HG03108 (cell line): ENCODE measurements around the gene MOB3B.

ENCODE experiments used
- ATAC-seq: cut with Tn5 transposase; IDR thresholded peaks from one replicate; pipeline ENCODE4 v1.9.1; 2021; ENCODE audit warnings: moderate library complexity; ENCODE audit not compliant: unreplicated experiment

The MOB3B gene

DNA sequence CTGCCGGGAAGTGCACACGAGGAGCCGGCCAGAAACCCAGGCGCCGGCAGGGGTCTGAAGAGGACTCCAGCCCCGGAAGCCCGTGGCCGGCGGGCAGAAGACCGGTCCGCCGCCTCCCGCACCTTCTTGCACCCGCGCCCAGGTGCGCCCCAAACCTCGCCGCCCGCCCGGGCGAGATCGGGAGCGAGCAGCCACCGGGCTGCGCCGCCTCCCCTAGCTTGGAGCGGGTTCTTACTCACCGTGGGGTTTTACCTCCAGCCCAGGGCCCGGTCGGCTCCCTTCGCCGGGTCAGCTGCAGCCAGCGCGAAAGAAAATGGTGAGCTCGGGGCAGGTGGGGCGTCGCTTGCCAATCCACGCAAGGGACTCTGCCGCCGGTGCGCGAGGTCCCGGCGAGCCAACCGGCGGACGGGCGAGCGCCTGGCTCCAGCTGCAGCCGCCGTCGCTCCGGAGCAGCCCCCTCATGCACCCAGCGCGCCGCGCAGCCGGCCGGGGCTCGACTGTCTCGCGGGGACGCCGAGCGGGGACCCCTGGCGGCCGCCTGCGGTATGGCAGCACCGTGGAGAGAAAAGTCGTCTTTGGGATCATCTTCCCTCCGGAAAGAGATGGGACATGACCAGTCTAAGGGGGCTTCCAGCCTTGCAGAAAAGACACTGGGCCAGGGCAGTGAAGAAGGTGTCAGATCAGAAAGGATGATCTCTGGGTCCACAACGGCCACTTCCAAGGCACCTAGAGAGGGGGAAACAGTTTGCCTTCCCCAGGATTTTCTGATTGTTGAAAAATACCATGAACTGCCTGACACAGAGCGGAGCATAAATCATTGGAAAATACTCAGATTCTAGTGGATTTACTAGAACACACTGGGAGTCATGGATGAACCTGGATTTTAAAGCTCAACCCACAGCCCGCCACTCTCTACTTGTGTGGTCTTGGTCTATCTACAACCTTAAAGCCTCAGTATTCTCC lies at the start of gene MOB3B:
TSS of gene MOB3B (minus strand) at position 499 of the 963 bp plus-strand sequence. CDS start 74,264 bp downstream, outside the sequence.
- peak; percentile 72 for ATAC-seq

DNA sequence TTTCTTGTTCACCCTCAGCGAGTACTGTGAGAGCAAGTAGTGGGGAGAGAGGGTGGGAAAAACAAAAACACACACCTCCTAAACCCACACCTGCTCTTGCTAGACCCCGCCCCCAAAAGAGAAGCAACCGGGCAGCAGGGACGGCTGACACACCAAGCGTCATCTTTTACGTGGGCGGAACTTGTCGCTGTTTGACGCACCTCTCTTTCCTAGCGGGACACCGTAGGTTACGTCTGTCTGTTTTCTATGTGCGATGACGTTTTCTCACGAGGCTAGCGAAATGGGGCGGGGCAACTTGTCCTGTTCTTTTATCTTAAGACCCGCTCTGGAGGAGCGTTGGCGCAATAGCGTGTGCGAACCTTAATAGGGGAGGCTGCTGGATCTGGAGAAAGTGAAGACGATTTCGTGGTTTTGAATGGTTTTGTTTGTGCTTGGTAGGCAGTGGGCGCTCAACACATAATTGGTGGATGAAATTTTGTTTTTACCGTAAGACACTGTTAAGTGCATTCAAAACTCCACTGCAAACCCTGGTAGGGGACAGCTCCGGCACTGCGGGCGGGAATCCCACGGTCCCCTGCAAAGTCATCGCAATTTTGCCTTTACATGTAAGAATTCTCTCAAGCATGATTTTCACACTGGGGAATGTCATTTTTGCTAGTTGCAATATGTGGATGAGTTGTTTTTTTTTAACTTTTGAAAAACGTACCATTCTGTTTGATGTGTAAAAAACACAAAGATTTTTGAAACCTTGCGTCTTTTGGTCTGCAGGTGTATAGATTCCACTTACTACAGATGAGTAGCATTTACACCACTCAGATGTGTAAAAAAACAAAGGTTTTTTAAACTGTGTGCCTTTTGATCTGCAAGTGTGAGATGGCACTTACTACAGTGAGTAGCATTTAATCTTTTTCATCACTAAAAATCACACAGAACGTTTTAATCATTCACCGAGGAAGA lies 44.3 kb upstream of the MOB3B start:
- ATAC-seq, result peak; percentile 82

DNA sequence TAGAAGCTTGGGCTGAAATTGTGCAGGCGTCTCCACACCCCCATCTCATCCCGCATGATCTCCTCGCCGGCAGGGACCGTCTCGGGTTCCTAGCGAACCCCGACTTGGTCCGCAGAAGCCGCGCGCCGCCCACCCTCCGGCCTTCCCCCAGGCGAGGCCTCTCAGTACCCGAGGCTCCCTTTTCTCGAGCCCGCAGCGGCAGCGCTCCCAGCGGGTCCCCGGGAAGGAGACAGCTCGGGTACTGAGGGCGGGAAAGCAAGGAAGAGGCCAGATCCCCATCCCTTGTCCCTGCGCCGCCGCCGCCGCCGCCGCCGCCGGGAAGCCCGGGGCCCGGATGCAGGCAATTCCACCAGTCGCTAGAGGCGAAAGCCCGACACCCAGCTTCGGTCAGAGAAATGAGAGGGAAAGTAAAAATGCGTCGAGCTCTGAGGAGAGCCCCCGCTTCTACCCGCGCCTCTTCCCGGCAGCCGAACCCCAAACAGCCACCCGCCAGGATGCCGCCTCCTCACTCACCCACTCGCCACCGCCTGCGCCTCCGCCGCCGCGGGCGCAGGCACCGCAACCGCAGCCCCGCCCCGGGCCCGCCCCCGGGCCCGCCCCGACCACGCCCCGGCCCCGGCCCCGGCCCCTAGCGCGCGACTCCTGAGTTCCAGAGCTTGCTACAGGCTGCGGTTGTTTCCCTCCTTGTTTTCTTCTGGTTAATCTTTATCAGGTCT lies 43.5 kb upstream of the MOB3B start, which contains the start of gene C9orf72:
TSS of gene C9orf72 (minus strand) at position 564 of the 716 bp plus-strand sequence. CDS start 6,361 bp downstream, outside the sequence.
- ATAC-seq, result peak; percentile 64

DNA sequence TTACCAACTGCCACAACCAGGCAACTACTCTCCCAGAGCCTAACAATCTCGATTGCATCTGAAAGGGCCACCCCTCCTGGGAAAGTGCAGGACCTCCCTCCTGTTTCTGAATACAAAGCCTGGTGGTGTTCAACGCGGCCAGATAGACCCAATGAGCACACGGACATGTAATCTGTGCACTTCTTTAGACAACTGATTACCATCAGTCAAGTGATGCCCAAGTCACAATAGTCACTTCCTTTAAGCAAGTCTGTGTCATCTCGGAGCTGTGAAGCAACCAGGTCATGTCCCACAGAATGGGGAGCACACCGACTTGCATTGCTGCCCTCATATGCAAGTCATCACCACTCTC lies 42.9 kb upstream of the MOB3B start:
- ATAC-seq, result peak; percentile 29

DNA sequence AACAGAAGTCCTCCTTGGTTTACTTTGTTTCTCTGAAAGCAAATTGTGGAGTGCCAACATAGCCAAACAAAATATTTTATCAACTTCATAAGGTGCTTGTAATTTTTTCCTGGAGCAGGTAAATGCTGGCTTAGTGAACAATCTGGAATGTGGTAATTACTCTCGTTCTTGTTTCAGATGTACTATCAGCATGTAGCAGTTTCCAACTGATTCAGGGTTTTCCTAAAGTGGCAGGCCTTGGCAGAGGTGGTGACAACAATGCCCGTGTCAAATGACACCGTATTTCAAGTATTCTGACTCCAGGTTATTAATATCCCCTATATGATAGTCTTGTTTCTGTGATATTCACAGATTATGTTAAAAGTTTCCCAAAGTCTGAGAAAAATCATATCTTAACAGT lies 42.4 kb upstream of the MOB3B start:
- no peak for ATAC-seq

DNA sequence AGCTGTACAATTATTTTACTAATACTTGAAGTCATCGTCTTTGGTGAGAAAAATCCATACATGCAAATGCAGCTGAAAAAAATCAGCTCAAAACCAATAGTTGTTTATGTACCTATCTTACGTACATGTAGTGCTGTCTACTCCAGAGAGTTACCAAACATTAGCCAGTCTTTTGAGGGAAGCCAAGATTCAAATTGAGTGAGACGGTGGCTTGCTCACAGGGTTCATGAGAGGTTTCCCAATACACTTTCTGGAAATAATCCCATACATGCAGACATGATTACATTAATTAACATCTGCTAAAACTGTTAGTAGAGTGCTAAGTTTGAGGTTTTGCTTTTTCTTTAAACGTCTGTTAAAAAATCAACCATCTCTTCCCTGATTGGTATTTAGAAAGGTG lies 41.4 kb upstream of the MOB3B start:
- no peak for ATAC-seq

DNA sequence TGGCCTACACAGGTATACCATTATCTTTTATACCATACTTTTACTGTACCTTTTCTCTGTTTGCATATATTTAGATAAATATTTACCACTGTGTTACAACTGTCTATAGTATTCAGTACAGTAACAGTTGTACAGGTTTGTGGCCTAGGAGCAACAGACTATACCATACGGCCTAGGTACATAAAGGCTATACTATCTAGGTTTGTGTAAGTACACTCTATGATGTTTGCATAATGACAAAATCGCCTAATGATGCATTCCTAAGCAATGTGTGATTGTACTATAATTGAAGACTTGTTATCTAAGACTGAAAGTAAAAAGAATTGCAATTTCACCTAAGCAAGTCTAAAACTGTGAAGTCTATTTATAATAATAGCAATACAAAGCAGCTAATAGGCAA lies 39.8 kb upstream of the MOB3B start:
- no peak for ATAC-seq

DNA sequence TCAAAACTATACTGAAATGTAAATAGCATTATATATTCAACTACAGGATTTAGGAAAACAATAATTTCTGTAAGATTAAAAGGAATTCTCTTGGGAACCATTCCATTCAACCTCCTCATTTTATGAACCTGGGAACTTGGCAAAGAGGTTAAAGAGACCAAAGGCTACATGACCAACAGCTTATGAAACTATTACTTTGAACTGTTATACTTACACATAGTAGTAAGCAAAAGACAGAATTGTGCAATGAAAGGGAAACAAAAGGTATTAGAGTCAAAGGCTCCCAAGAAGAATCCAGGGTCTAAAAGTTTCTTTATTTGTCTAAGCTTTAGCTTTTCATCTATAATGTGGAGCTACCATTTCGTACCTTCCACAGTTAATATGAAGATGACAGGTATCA lies 36.5 kb upstream of the MOB3B start:
- ATAC-seq, result no peak

DNA sequence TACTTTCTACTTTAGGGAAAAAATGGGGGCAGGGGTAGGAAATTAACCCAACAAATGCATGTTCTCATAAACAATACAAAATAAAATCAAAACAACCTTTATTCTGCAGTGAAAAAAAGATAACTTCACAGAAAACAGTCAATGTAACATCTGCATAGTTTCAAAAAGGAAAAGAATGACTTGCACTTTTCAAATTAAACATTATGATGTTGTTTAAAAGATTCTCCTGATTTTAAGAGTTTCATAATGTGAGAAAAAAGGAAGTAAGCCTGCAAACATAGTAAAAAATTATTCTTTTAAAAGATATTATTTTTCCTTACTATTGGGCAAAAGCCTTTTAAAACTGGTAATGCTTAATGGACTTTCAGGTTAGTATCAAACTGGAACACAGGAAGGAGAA lies 36.1 kb upstream of the MOB3B start:
- ATAC-seq, result no peak

DNA sequence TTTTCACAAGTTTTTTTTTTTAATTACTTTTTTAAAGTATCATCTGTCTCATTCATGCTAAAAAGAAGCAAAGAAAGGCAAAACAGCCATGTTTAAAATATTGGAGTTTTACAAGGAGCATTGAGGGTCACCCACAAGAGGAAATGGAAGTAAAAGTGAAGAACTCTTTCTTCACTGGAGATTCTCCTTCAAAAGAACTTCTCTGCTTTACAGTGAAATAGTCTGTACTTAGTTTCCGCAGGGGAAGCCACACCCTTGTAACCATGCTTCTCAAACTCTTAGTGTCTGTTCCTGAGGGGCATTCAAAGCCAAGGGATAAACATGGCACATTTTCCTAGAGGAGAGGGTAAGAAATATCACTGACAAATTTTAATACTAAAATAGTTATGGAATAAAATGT lies 35.1 kb upstream of the MOB3B start:
- ATAC-seq, result no peak

DNA sequence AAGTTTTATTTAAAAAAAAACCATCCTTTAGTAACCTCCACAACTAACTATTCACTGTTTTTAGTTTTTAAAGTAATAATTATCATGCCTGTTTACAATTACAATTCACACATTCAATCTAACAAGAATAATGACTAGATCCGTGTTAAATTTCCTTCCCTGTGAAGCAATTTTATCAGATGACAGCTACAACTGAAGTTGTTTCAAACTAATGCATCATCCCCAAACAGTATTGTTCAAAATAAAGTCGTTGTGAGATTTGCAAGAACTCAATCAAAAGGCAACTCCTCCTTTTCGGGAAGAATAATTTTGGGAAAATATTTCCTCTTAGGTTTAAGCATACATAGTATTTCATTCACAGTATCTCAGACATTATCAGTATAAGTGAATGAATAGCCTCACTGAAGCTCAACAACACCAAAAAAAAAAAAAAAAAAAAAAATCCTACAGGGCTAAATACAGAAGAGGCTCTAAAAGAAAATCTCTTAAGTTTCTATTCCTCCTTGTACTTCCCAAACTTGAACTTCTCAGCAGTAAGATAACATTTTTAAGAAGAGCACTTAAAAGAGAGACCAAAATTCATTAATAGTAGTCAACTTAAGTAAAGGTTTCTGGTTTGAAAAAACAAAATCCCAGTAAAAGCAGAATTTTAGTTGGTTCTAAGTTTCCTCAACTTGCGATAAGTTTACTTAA lies 34.3 kb upstream of the MOB3B start:
- ATAC-seq, result no peak

DNA sequence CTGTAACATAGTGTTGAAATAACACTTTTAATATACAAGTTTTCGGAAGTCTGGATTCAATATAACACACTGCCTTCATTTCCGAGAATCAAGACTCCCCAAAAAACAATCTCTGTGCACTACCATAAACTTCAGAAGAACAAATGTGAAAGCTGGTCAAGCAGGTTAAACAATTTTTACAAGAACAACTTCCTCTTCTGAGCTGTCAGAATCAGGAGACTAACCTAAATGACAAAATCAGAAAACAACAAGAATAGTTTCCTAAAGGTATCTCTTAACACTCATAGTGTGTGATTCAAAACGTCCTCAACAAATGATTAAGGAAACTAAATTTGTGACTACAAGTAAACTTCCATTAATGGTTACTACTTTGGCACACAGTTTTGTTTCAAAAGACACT lies 32.1 kb upstream of the MOB3B start:
- ATAC-seq, result no peak

DNA sequence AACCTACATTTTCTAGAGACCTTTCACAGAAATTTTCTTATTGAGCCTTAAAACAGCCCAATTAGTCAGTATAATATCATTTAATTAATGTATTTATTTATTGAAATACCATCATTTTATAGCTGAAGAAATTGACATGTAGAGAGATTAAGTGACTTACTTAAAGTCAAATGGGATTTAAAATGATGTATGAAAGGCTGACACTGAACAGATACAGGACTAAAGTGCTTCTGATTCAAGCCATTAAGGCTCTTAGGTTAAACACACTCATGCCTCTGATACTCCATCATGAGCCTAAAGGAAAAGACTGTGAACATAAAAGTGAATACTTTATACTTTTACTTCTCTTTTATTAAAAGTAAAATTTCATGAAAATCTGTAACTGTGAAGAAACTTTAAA lies 30.8 kb upstream of the MOB3B start:
- ATAC-seq, result no peak

DNA sequence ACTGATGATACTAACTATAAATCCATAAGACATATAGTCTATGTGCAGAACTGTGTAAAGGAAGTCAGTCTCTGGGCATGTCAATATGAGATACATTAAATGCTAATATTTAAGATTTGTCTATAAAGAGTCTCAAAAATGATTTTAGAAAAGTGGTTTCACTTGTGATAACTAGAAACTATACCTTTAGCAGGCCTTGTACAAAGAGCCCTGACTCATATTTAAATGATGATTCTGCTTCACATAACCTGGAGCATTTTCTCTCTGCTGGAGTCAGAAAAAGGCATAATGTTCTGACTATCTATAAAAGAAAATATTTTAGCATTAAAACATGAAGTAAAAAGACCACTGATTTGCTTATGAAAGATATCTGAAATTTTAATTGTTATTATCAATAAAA lies 28.7 kb upstream of the MOB3B start:
- ATAC-seq, result no peak

DNA sequence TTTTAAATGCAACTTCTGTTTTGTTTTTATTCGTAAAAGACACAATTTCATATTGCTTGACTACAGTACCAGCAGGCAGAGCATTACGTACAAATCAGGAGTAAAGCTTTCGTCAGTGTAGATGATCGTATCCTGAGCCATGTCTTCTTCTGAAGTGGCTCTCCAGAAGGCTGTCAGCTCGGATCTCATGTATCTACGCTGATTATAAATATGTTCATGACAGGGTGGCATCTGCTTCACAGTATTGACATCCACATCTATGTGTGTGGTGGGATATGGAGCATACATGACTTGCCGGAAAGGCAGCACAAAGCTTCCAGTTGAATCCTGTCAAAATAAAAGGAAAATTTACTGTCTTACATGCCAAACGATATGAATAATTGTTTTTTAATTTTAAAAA lies 26.9 kb upstream of the MOB3B start:
- ATAC-seq, result no peak

DNA sequence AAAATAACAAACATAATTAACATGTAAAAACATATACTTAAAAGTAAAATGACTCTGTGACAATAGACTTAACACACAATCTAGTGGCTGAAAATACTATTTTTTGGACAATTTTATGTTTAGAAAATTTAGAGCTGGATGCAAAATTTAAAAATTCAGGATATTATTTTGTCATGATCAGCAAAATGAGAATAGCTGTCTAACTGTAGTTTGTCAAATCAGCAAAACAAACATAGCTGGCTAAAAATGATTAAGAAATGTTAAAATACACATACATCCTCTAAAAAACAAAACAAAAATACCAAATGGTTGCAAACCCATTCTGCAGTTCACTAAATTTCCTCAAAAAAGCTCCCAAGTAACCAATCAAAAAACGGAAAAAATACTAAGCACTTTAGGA lies 25.1 kb upstream of the MOB3B start:
- ATAC-seq, result no peak

DNA sequence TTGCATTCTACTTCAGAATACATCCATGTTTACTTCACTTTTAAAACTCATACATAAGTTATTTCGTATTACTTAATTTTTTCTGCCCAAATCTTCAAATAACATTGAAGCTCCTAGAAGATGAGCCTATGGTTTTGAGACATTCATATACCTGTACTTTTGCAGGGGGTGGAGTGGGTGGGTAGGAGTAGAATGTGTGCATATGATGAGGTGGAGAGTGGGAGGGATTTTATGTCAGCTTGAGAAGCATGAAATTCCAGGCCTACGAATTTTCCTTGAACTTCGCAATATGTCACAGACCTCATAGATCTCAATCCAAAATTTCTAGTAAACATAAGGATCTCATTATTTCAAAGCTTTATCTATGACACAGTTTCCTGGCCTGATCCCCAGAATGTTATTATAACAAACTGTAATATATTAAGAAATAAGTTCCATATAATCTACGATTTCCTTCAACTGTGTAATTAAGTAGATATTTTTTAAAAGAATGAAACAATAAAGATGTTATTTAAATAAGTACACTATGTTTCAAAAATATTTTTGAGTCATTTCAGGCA lies 19.7 kb upstream of the MOB3B start:
- no peak for ATAC-seq

DNA sequence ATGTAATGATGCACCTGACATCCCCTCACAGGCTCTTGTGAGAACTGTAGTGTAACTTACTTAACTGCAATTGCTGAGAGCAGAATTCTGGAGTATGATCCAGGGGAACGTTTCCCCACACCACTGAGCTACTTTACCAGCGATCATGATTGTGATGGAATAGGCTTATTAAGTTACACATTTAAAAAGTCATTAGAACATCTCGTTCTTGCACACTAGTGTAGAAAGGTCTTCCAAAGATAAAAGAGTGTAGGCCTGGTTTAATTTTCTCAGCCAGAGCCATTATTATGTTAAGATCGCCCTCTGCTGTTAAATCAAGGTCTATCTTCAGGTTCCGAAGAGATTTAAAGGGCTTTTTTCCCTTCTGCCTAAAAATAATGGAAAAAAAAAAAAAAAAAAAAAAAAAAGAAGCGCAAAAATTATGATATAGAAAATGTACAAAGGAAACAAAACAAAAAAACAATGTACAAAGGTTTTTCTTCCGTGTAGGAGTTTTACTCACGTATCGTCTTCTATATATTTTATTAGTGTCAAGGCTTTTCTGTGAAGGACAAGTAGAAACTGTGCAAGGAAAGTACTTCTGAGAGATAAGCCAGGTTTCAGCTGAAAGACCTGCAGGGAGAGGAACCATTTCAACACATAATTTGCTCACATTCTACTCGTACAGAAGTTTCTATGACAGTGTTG lies 18.6 kb upstream of the MOB3B start:
- no peak for ATAC-seq

DNA sequence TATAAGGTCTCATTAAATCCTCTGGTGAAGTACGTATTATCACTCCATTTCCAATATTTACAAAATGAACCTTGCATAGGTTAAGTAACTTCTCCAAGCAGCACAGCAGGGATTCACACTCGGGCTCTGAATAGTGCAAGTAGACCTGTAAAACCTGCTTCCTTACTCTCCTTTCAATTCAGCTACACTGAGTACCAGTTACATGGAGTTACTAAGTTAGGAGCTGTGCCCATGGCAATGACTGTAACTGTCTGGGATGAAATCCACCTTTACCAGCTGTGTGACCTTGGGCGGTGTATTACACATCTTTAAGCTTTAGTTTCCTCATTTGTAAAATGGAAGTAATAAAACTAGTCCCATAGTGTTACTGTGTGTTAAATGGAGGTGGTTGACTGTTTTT lies 15.9 kb upstream of the MOB3B start:
- ATAC-seq, result no peak
